Omental fat pad (tissue), 4 donors: ENCODE measurements around the gene TTLL11. TPM values are rescaled to one million over a fixed set of nuclear protein-coding genes. Genes with fewer than 3 reads are reported as not detected.

Source experiments
- ATAC-seq: fragments of 150-250 bp; one replicate; pipeline ENCODE4 v1.9.1; 2016; ENCODE audit warnings: mild to moderate bottlenecking, moderate library complexity; ENCODE audit not compliant: low FRiP score
- DNase-seq: peaks from one replicate; pipeline ENCODE4 v3.0.0-alpha.2; 2019; ENCODE audit warnings: low spot score
- CTCF ChIP-seq, 3 donors: fragments of 450-650 bp; IDR thresholded peaks; one replicate each; pipeline ENCODE4 v1.5.1; 2016 to 2017; ENCODE audit warnings: antibody characterized with exemption in 3 of 3, mild to moderate bottlenecking in 3 of 3, moderate library complexity in 2 of 3
- total RNA-seq, 4 donors: library from RNA; depleted of rRNA; stranded (reverse); fragments of >200 nt; gene quantifications; one replicate each; pipeline ENCODE4 v1.1.0, GENCODE V29; 2016

Gene TTLL11
- total RNA-seq, 4 donors from 2014 or later, result 7.0 to 16.0 (median 10.2) TPM

DNA sequence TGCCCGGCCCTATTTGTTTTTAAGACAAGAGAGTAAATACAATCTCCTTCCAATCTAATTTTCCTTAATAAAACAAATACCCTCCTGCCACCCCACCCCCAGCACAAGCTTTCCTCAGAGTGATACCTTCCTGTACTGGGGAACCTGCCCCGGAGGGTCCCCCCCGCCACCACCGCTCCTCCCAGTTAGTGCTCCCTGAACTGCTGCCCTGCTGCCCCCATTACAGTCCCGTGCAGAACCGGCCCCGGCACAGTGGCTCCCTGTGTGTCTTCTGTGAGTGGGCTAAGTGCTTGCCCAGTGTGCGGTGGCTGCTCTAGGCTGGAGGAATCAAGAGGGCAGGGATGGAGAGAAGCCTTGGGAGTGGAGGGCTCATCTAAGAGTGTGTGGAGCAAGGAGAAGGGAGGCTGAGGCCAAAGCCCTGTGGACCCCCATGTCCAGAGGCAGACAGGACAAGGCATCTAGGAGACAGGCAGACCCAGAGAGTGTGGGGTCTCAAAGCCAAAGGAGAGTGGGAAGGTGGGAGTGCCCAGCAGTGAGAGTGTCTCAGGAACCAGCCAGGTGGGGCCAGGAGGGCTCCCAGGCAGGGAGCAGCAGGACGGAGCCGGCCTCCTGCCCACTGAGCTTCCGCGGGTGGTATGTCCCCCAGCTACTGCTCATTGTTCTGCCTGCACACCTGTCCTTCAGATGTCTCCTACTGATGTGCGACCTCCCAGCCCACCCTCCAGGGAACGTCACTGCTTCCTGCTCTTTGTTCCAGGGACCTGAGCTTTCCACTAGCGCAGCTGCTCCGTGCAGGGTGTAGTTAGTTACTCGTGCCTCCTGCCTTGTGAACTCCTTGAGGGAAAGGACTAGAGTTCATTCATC is 312.7 kb downstream of the TTLL11 start:
- no peak for TF ChIP-seq CTCF (IDR thresholded peaks at IDR 0.05)
- DNase-seq (no peak), ATAC-seq (no peak)

GRCh38 chr9:121779381-121780117 is 313.6 kb downstream of the TTLL11 start:
- TF ChIP-seq CTCF (IDR thresholded peaks at IDR 0.05), result no peak
- ATAC-seq, result no peak
- no peak for DNase-seq

DNA sequence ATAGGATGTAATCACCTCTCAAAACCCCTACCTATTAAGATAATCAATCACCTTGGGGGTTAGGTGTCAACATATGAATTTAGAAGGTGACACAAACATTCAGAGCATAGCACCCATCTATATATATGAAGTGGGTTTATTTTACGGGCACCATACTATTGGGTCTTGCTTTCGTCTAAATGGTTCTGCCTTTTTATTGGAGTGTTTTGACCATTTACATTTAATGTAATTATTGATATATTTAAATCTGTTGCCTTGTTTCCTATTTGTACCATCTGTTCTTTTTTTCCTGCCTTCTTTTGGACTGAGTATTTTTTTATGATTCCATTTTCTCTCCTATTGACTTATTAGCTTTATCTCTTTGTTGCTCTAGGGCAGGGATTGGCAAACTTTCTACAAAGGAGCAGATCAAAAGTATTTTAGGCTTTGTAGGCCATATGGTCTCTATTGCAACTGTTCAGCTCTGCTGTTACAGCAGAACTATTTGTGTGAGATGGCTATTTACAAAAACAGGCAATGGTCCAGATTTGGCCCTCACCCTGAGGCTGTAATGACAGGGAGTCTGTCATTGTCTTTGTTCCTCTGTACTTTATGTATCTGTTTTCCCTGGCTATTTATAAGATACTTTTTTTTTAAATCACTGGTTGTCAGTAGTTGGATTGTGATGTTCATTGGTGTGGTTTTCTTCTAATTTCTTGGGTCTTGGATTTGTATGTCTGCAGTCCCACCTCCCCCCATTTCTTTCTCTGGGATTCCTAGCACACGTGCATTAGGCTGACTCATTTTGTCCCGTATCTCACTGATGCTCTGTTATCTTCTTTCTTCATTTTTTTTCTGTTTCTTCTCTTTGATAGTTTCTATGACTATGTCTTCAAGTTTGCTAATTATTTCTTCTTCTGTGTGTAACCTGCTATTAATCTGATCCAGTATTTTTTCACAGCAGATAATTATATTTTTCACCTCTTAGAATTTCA is 314.6 kb downstream of the TTLL11 start:
- ATAC-seq (no peak), DNase-seq (no peak)
- TF ChIP-seq CTCF (IDR thresholded peaks at IDR 0.05), result no peak

DNA sequence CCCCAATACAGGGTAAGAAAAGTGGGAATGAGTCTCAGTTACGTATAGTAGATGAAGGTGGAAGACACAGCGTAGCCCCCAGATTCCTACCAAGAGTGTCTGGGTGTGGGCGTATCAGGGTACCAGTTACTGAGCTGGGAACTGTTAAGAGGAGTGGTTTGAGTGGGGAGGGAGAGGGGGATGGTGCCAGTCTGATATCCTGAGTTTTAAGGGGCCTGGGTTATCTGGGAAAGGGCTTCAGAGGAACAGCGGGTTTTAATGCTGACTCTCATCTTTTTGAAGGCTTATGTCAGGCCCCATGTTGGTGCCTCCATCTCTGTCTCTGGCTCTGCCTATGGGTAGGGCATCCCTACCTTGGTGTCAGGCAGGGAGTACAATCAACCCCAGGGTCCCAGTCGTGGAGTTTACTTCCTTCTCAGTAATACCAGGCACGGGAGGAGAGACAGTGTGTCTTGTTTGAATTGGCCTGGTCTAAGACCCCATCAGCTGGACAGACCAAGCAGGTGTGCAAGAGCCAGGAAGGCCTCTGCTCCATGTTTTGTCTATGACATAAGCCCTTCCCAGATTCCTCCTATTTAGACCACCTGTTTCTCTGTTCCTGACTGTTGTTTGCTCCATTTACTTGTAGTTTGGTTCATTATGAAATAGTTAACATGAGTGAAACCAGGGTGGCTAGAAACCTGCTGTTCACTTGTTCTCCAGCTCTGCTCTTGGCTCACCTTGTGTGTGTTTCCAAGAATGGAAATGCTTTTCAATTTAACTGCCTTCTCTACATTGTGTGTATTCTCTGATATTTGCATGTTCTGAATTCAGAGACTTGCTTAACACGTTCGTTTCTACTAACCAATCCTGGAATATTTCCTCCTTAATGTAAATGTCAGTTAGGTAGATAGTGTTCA is 316.1 kb downstream of the TTLL11 start:
- no peak for DNase-seq
- ATAC-seq, result no peak
- no peak for TF ChIP-seq CTCF (IDR thresholded peaks at IDR 0.05)

DNA sequence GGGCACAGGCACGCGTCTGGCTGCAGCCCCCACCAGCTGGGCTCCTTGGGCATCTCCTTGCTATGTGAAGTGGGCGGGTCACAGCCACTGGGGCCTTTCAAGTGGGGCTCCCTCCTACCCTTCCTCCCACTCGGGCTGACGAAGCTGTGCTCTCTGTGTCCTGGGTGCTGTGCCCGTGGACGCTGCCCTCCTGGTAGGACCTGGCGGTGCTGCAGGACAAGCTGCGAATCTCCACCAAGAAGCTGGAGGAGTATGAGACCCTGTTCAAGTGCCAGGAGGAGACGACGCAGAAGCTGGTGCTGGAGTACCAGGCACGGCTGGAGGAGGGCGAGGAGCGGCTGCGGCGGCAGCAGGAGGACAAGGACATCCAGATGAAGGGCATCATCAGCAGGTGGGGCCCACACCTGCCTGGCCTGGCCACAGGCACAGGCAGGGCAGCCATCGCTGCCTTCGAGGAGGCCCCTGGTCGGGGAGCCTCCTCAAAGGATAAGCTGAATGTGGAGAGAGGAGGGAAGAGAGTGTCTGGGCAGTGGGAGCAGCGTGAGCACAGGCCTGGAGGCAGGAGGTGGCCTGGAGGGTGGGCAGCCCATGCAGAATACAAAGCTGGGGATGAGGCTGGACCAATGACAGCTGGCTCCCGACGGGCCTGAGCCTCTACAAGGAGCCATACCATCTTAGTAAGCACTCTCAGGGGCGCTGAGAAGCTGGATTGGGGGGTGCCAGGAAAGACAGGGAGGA is 316.9 kb downstream of the TTLL11 start:
- DNase-seq, result no peak
- no peak for ATAC-seq
- TF ChIP-seq CTCF (IDR thresholded peaks at IDR 0.05), result no peak
